Effector memory CD8-positive, alpha-beta T cell (primary cell): ENCODE data around the gene IDS.

ENCODE experiments used
- ATAC-seq: fragments of 150-1000 bp; cut with Tn5 transposase; replicated peaks from 2 replicates; pipeline ENCODE4 v1.10.0; 2021; ENCODE audit warnings: mild to moderate bottlenecking, moderate library complexity
- DNase-seq, 3 experiments: peaks; one replicate each; pipeline ENCODE4 v3.0.0; 2021
- H3K27ac Mint-ChIP-seq, 2 donors: one replicate each; pipeline ENCODE4 v1.8.0; 2022; ENCODE audit warnings: mild to moderate bottlenecking in 2 of 2, mixed read lengths in 2 of 2, moderate library complexity in 2 of 2
- H3K27me3 Mint-ChIP-seq, 2 donors: one replicate each; pipeline ENCODE4 v1.8.0; 2022; ENCODE audit warnings: mixed read lengths in 2 of 2
- H3K36me3 Mint-ChIP-seq: one replicate; pipeline ENCODE4 v1.8.0; 2022; ENCODE audit warnings: mild to moderate bottlenecking, moderate library complexity, mixed read lengths; ENCODE audit not compliant: insufficient read depth
- H3K4me1 Mint-ChIP-seq, 2 donors: one replicate each; pipeline ENCODE4 v1.8.0; 2022; ENCODE audit warnings: low read depth in 2 of 2, mixed read lengths in 2 of 2
- H3K4me3 Mint-ChIP-seq, 2 donors: one replicate each; pipeline ENCODE4 v1.8.0; 2022; ENCODE audit warnings: mild to moderate bottlenecking in 2 of 2, mixed read lengths in 2 of 2, moderate library complexity in 2 of 2
- H3K9me3 Mint-ChIP-seq, 2 donors: one replicate each; pipeline ENCODE4 v1.8.0; 2022; ENCODE audit warnings: mixed read lengths in 2 of 2

The IDS gene

GRCh38 chrX:149455934-149456333 is 49.2 kb downstream of the IDS start:
- no peaks in the 10 kb centered on the region for H3K9me3 Mint-ChIP-seq
- H3K4me3 Mint-ChIP-seq, result no peak overlapping the region
- DNase-seq (no peak), ATAC-seq (no peak)
- H3K27me3 Mint-ChIP-seq, result peaks cover 11 to 22% of the 10 kb centered on the region in 2 donors
- no peaks in the 10 kb centered on the region for H3K4me1 Mint-ChIP-seq
- no peak overlapping the region for H3K27ac Mint-ChIP-seq
- no peaks in the 10 kb centered on the region for H3K36me3 Mint-ChIP-seq

DNA sequence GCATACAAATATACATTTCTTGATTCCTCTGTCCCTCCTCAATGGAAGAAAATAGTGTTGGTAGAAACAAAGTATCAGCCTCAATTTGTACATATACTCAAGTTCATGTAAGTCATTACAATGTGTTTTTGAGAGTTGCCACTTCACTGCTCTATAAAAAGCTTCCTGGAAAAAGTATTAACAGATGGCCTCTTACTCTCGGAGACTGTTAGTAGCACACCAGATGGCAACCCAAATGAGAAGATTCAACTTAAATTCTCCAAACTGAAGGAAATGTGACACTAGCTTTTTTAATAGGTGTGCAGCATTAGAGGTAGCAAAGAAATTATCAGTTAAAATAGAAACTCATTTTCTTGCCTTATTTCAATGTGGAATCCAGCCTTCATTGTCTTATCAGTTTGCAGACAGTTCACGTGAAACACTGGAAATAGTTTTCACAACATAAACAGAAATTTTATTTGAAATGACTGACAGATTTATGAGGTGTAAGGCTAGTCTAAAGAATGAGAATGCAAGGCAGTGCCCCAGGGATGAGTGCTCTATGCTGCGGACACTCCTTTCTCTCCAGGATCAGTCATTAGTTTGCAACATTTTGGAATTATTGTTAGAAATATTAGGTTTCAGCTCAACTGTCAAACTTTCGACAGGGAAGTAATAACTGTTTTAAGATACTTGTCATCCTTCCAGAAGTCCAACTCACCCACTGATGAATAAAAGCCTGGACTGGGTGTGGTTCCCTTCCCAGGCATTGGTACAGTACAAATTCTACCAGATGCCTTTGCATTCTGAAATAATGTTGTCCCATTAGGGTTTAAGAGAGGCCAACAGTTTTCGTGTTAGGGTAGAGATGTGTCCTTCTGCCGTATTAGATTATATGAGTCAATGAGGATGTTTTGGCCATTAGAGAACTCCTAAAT is 50.9 kb downstream of the IDS start:
- ATAC-seq, result no peak
- Mint-ChIP-seq H3K27ac (no peak overlapping the region), H3K27me3 (peaks cover 0 to 4% of the 10 kb centered on the region in 2 donors), H3K4me3 (no peak overlapping the region), H3K36me3 (no peaks in the 10 kb centered on the region), H3K9me3 (no peaks in the 10 kb centered on the region), H3K4me1 (no peaks in the 10 kb centered on the region)
- no peak for DNase-seq

GRCh38 chrX:149453030-149453429 is 52.1 kb downstream of the IDS start:
- DNase-seq (no peak), ATAC-seq (no peak)
- Mint-ChIP-seq H3K36me3 (no peaks in the 10 kb centered on the region), H3K27ac (no peak overlapping the region), H3K27me3 (no peaks in the 10 kb centered on the region), H3K4me1 (no peaks in the 10 kb centered on the region), H3K4me3 (no peak overlapping the region), H3K9me3 (no peaks in the 10 kb centered on the region)

DNA sequence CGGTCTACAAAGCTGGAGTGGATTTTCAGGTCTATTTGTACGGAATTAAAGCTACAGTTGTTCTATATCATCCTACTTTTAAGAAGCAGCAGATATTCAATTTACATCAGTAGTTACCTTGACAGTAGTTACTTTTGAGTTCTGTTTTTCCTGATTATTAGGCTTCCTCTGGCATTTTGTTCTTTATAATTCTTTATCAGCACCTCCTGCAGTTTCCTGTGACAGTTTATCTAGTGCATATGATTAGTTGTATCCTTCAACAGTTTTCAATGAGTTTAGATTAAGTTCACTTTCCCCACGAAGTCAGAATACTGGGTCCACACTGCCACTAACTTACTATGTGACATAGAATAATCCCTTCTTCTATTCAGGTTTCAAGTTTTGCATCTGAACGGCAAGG is 71.7 kb downstream of the IDS start:
- Mint-ChIP-seq H3K27me3 (peaks cover 0 to 8% of the 10 kb centered on the region in 2 donors), H3K36me3 (no peaks in the 10 kb centered on the region), H3K9me3 (no peaks in the 10 kb centered on the region), H3K4me1 (peaks cover 0 to 1% of the 10 kb centered on the region in 2 donors), H3K27ac (no peak overlapping the region), H3K4me3 (no peak overlapping the region)
- no peak for ATAC-seq
- no peak for DNase-seq

DNA sequence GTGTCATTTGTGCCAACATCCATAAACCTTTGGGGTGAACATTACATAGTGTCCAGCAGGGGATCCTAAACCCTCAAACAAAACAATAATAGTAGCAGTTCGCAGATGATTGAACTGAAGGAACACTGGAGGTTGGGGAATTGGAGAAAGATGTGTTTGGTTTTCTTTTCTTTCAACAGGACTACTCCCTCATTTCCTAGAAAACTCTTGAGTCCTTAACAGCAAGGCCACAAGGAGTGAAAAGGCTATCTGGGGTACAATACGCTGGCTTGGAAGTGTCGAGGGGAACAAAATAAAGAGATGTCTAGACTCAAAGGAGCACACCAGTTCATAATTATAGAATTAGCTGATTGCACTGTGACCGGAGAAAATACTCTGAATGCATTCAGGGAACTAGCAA is 72.1 kb downstream of the IDS start:
- no peak for ATAC-seq
- no peak overlapping the region for H3K4me3 Mint-ChIP-seq
- H3K9me3 Mint-ChIP-seq, result no peaks in the 10 kb centered on the region
- no peak for DNase-seq
- no peaks in the 10 kb centered on the region for H3K36me3 Mint-ChIP-seq
- no peak overlapping the region for H3K27ac Mint-ChIP-seq
- H3K4me1 Mint-ChIP-seq, result peaks cover 0 to 1% of the 10 kb centered on the region in 2 donors
- peaks cover 0 to 8% of the 10 kb centered on the region in 2 donors for H3K27me3 Mint-ChIP-seq
